ENCODE results near the gene PSRC1.
"Not testable (repeated sequence)": the region's sequence is repeated elsewhere in the genome, so short reads cannot be mapped to it uniquely, and the experiment has no call there.

The PSRC1 gene

DNA sequence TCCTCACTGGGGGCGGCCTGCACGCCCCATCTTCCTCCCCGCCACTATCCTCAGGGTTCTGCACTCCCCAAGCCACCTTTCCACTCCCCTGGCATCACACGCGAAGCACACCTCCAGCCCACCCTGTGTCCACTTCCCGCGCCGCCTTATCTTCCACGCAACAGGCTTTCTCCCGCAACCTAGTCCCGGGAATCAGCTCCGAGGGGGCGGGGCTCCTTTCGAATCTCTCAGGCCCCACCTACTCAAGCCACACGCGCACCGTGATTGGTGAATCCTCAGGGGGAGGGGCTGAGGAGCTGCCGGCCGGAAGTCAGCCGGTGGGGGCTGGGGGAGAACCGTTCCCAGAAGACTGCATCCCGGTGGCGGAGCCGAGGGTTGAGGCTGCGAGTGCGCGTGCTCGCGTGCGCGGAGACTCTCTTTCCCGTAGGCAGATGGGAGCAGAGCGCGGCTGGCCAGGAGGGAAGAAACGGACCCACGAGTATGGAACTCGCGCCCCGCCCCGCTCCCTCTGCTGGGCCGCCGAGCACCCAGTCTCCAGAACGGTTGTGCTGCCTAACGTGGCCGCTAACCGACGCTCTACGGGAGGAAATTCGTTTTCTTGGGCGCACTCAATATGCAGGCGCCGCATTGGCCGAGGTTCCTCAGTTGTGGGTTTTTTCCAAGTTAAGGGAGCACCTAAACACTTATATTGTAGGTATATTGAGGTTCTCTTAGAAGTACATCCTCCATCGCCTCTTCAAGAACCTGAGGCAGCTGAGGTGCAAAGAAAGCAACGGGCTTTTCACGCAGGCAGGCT, at the start of gene PSRC1:
Gene PSRC1, minus strand, starts transcription at position 194 of the 796 bp plus-strand sequence.
- peak; percentile 81 to 89 for DNase-seq (ENCODE audit: low read depth in 1 of 2, low spot score in 1 of 2)

GRCh38 chr1:109331113-109331512, 48.2 kb upstream of the PSRC1 start:
- DNase-seq (ENCODE audit: low read depth in 1 of 2, low spot score in 1 of 2) = no peak

GRCh38 chr1:109327285-109327684, 44.3 kb upstream of the PSRC1 start:
- no peak for DNase-seq (ENCODE audit: low read depth in 1 of 2, low spot score in 1 of 2)

- no peak for DNase-seq (ENCODE audit: low read depth in 1 of 2, low spot score in 1 of 2)
Observed at GRCh38 chr1:109322974-109323373, 40.0 kb upstream of the PSRC1 start.

DNA sequence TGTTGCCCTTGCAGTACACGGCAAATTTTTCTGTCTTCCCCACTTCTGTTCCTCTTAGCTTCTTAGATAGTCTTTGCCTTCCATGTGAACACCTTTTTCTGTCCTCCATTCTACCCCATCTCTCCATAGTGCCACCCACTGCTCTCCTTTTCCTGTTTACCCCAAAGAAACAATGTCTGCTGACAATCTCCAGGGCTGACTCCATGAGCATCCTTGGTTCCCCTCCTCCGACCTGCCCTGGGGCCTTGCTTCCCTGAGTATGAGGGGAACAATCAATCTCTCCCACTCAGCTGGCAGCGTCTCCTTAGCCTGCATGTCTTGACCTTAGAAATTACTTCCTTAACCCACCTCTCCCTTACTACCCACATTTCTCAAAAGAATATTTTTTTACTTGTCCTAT, 36.2 kb upstream of the PSRC1 start:
- no peak for DNase-seq (ENCODE audit: low read depth in 1 of 2, low spot score in 1 of 2)

GRCh38 chr1:109316506-109316905, 33.6 kb upstream of the PSRC1 start:
- DNase-seq (ENCODE audit: low read depth in 1 of 2, low spot score in 1 of 2) = no peak

DNA sequence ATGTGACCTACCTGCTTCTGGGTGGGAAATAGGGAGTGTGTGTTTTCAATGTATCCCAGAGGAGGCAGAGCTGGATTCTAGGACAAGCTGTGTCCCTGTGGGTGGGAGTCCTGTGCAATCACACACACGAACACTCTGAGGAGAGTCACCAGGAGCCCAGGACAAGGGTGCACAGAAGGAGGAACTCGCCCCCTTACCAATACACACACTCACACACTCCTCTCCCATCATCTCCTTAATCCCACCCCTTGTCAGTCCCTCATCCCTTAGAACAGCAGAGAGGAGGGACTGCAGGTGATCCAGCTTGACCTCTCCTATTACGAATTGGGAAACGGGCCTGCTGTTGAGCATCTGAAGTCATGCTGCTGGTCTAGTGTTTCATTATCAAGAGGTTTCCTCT, 32.3 kb upstream of the PSRC1 start:
- no peak for DNase-seq (ENCODE audit: low read depth in 1 of 2, low spot score in 1 of 2)

DNA sequence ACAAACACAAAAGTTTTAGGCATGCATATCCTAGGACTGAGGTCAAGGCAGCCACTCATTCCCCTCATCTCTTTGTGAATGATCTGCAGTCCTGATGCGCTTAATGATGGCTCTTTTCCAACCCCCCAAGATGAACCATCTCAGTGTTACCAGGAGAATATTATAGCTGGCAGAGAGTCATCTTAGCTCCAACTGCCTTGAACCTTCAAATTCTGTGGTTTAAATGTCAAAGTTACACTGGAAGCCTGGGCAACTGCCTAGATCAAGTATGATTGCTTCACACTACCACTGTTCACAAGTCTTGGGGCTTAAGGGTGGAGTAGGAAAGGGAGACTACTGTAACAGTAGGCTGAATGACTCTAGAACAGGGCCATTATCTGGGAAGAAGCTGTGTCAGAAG, 31.9 kb upstream of the PSRC1 start:
- DNase-seq (ENCODE audit: low read depth in 1 of 2, low spot score in 1 of 2) = no peak

DNA sequence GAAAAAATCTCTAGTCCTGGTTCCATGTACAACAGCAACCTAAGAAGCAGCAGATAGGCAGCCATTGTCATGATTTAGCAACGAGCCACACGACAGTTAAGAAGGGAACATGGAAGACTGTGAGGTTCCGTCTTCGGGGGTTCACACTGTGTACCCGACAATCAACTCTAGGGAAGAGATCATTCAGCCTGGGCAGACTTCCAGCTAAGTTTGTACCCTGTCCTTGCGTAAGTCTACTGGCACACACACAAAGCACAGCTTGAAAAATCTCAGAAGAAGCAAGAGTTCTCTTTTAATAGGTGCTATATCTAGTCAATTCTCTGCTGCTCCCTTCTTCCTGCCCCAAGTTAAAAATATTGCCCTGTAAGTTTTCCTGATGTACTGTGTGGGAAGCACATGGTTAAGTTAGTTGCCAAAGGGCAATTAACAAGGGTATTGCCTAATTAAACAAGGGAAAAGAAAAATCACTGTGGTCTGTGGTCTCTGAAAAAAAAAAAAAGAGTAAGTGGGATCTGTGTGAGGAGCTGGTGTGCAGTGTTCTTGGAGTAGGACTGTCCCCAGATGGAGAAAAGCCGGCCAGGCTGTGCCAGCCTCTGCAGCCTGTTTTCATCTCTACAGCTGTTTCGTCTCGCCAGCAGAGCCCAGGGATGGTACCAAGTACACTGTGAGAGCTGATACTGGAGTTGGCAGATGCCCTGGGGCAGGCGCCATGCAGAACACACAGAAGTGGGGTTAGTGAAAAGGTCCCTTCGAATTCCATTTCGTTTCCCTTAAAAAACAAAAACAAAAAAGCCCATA, 30.2 kb upstream of the PSRC1 start:
- DNase-seq (ENCODE audit: low read depth in 1 of 2, low spot score in 1 of 2) = no peak

DNA sequence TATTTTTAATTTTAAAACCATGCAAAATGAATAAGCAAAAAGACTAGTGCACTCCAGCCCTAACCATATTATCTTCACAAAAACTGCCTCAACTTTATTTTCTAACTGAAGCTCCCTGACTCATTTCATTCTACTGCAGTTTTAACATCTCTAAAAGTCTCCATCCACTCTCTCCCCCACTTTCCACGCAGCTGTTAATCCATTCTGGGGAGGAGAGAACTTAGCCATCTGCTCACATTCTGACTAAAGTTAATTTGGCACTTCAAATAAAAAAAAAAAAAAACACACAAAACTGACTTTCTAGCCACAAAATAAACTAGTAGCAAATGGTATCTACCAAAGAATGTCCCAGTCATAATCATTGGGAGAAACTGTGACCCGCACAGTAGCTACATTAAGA, 29.3 kb upstream of the PSRC1 start:
- DNase-seq (ENCODE audit: low read depth in 1 of 2, low spot score in 1 of 2) = no peak

DNA sequence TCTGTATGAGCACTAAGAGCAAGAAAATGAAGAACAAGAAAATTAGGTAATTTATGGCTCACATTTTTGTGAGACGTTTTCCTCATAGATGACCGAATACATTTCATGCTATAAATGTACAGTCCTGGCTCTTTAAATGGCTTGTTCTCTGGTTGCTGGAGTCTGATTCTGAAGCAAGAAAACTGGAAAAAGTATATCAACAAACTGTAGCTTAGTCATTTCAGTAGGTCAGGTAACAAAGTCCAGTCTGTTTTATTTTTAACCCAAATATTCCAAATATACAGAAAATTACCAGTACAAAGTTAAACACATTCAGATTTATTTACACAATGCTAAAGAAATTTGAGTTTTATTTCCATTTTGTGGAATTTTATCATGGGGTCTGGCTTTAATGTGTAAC, 26.4 kb upstream of the PSRC1 start:
- no peak for DNase-seq (ENCODE audit: low read depth in 1 of 2, low spot score in 1 of 2)

DNA sequence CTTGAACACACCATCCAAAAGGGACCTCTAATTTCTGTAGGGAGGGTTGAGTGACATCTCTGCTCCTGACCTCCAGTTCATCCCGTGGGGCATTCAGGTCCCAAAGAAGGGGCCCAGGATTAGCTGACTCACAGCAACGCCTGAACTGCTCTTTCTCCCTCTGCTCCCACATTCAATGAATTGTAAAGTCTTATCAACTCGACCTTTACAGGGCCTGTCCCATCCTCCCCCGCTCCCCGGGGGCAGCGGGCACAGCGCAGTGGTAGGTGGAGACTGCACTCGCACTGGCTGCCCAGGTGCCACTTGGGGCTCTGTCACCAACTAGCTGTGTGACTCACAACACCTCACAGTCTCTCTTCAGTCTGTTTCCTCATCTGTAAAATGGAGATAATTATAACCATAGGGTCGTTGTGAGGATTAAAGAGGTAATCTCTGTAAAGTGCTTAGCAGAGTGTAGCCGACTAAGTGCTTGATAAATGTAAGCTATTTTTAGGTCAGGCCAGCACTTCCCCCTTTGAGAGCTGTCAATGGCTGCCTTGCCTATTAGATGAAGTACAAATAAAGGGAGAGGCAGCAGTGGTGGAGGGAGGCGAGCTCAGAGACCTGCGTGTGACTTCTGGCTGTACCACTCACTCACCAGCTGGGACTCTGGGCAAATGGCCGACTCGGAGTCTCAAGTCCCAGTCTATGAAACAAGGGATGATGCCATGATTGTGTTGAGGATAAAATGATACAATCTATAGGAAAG, 24.5 kb upstream of the PSRC1 start:
- DNase-seq (ENCODE audit: low read depth in 1 of 2, low spot score in 1 of 2) = no peak

DNA sequence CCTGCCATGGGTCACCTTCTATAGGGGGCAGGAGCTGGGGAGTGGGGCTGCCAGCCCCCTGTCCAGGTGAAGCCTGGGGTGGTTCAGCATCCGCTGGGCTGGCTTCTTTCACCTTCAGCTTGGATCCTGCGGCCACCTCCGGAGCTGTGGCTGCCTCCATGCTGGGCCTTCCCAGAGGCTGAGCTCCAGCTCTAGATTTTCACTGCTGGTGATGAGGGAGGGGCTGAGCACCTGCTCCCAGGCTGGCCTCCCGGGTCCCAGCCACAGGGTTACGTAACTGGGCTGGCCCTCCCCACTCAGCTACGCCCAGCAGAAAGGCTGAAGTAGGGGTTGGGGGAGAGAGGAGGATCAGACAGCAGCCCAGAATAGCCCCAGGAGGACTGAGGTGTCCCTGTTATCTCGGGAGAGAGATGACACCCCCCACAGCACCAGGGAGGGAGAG, 23.9 kb upstream of the PSRC1 start, which contains the start of gene MYBPHL:
Gene MYBPHL, minus strand, starts transcription at position 180 of the 442 bp plus-strand sequence. Its CDS starts 20 bp downstream, at position 160.
- no peak for DNase-seq (ENCODE audit: low read depth in 1 of 2, low spot score in 1 of 2)

DNA sequence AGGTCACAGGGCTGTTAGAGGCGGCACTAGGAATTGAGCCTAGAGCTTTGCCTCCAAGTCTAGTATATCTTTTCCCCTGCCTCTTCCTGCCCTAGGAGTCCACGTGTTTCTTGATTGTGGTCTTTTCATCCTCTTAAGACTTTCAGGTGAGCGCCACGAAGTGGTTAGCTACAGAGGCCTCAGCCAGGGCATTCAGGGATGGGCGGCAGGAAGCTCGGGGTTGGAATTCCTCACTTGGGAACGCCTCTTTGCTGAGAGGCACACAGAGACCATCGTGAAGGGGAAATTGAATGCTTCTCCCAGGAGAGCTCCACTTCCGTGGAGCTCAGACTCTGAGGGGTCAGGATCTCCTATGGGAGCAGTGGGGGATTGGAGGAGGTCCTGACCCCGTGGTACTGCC, 23.0 kb upstream of the PSRC1 start:
- not testable (repeated sequence) for DNase-seq (ENCODE audit: low read depth in 1 of 2, low spot score in 1 of 2)

DNA sequence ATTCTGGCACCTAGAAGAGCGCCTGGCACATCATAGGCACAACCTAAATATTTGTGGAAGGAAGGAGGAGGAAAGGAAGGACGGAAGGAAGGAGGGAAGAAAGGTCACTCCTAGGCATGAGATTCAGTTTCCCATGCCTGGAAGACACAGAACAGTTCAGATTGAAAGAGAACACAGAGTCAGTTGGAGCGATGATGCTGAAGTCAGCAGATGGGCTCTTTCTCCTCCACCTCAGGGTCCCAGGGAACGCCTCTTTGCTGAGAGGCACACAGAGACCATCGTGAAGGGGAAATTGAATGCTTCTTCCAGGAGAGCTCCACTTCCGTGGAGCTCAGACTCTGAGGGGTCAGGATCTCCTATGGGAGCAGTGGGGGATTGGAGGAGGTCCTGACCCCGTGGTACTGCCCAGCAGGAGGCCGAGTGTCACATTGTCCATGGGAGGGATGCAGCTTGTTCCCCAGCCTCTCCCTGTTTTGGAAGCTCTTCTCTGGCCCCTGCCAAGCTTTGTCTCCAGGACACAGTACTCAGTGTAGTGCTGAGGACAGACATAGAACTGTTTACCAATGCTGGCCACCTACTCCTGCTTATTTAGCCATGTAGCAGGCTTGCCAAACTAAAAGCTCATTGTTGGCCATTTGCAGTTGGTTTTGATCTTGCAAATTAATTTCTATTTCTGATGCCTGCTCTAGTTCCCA, 21.4 kb upstream of the PSRC1 start:
- DNase-seq (ENCODE audit: low read depth in 1 of 2, low spot score in 1 of 2) = no peak

DNA sequence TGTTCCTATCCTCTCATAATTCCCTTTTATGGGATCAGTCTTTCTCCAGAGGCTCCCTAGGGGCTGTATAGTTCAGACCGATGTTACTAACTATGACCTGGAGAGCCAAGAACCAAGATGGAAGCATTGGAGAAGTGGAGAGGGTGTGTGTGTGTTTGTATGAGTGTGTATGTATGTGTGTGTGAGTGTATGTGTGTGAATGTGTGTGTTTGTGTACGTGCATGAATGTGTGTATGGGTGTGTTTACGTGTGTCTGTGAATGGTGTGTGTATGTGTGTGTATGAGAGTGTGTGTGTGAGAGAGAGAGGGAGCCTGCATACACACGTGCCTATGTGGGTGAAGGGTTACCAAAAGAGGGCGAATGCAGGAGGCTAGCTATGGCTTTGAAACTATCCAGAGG, 18.9 kb upstream of the PSRC1 start:
- no peak for DNase-seq (ENCODE audit: low read depth in 1 of 2, low spot score in 1 of 2)

- DNase-seq (ENCODE audit: low read depth in 1 of 2, low spot score in 1 of 2) = no peak
Observed at GRCh38 chr1:109300650-109301151, 17.8 kb upstream of the PSRC1 start.

- DNase-seq (ENCODE audit: low read depth in 1 of 2, low spot score in 1 of 2) = no peak
Observed at GRCh38 chr1:109299558-109300343, 16.8 kb upstream of the PSRC1 start.

- DNase-seq (ENCODE audit: low read depth in 1 of 2, low spot score in 1 of 2) = no peak
Observed at GRCh38 chr1:109298666-109299557, 16.0 kb upstream of the PSRC1 start.

Measured in activated CD4-positive, alpha-beta T cell treated with anti-CD3 and anti-CD28 coated beads, Interleukin-2, amount 50 U/mL, for 24 hours (primary cell).